ENCODE data around the gene AIG1.

- TF ChIP-seq CTCF (IDR thresholded peaks at IDR 0.05; ENCODE audit: borderline replicate concordance, extremely low read depth, low read length, poor library complexity, severe bottlenecking) = no peak
- no peak for TF ChIP-seq EZH2 (IDR thresholded peaks at IDR 0.05; ENCODE audit: borderline replicate concordance, low read depth, low read length, severe bottlenecking)
These were observed 95.0 kb downstream of the AIG1 start for GRCh38 chr6:143155681-143156080.
